Measurements from ENCODE around the gene LIX1L. TPM values are rescaled to one million over a fixed set of nuclear protein-coding genes. Genes with fewer than 3 reads are reported as not detected.

The LIX1L gene
- total and polyA plus RNA-seq, 2 of the 13 experiments (the other 11 are each of a cell fraction or from before 2014, with no cell fraction given), result 8.1 to 24.9 TPM

- no peak for TF ChIP-seq RFX3 (CRISPR knock-in tag; IDR thresholded peaks at IDR 0.05)
- no peak for TF ChIP-seq SIX4 (CRISPR knock-in tag; IDR thresholded peaks at IDR 0.05)
- no peak for TF ChIP-seq ZNF180 (CRISPR knock-in tag; IDR thresholded peaks at IDR 0.05; ENCODE audit: borderline replicate concordance, low read depth)
- TF ChIP-seq, protein P1, sequence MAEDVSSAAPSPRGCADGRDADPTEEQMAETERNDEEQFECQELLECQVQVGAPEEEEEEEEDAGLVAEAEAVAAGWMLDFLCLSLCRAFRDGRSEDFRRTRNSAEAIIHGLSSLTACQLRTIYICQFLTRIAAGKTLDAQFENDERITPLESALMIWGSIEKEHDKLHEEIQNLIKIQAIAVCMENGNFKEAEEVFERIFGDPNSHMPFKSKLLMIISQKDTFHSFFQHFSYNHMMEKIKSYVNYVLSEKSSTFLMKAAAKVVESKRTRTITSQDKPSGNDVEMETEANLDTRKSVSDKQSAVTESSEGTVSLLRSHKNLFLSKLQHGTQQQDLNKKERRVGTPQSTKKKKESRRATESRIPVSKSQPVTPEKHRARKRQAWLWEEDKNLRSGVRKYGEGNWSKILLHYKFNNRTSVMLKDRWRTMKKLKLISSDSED (CRISPR knock-in tag; IDR thresholded peaks at IDR 0.05), result no peak
- TF ChIP-seq NFKBIZ (CRISPR knock-in tag; IDR thresholded peaks at IDR 0.05), result no peak
- TF ChIP-seq RXRB (CRISPR knock-in tag; IDR thresholded peaks at IDR 0.05; ENCODE audit: borderline replicate concordance), result peak; percentile 81
- TF ChIP-seq GATA4 (IDR thresholded peaks at IDR 0.05; ENCODE audit: borderline replicate concordance, low read depth), result no peak
- TF ChIP-seq CC2D1A (CRISPR knock-in tag; IDR thresholded peaks at IDR 0.05), result no peak
- TF ChIP-seq KLF12 (CRISPR knock-in tag; IDR thresholded peaks at IDR 0.05; ENCODE audit: borderline replicate concordance), result no peak
- TF ChIP-seq ZFAT (CRISPR knock-in tag; conservative IDR thresholded peaks at IDR 0.05), result no peak
- TF ChIP-seq ZNF318 (CRISPR knock-in tag; IDR thresholded peaks at IDR 0.05), result no peak
- peak; percentile 61 to 70 for TF ChIP-seq NR2F1 (CRISPR knock-in tag; IDR thresholded peaks at IDR 0.05)
- TF ChIP-seq THRA (CRISPR knock-in tag; IDR thresholded peaks at IDR 0.05; ENCODE audit: borderline replicate concordance), result peak; percentile 41; the same call in 1 of the 2 replicates
- no peak for TF ChIP-seq TOPORS (CRISPR knock-in tag; IDR thresholded peaks at IDR 0.05)
- peak; percentile 87 for TF ChIP-seq ARID5B (CRISPR knock-in tag; IDR thresholded peaks at IDR 0.05)
These were observed 59.8 kb downstream of the LIX1L start (continued) for GRCh38 chr1:145897969-145898368.

Data from HepG2 (cell line).